ENCODE measurements around the gene PAX8.

The PAX8 gene

GRCh38 chr2:113213061-113213930, 65.4 kb downstream of the PAX8 start:
- H3K4me3 ChIP-seq (ENCODE audit: low read length) = no peak overlapping the region
- no peak for DNase-seq (ENCODE audit: low read depth, low spot score)

GRCh38 chr2:113212245-113213060, 66.3 kb downstream of the PAX8 start:
- no peak overlapping the region for H3K4me3 ChIP-seq (ENCODE audit: low read length)
- no peak for DNase-seq (ENCODE audit: low read depth, low spot score)

GRCh38 chr2:113211226-113212105, 67.3 kb downstream of the PAX8 start:
- H3K4me3 ChIP-seq (ENCODE audit: low read length) = no peak overlapping the region
- DNase-seq (ENCODE audit: low read depth, low spot score) = no peak

- no peak overlapping the region for H3K4me3 ChIP-seq (ENCODE audit: low read length)
- DNase-seq (ENCODE audit: low read depth, low spot score) = no peak
Observed at GRCh38 chr2:113209646-113210171, 69.0 kb downstream of the PAX8 start.

- H3K4me3 ChIP-seq (ENCODE audit: low read length) = no peak overlapping the region
- DNase-seq (ENCODE audit: low read depth, low spot score) = no peak
Observed at GRCh38 chr2:113209011-113209645, 69.6 kb downstream of the PAX8 start.

GRCh38 chr2:113208396-113208795, 70.3 kb downstream of the PAX8 start:
- no peak overlapping the region for H3K4me3 ChIP-seq (ENCODE audit: low read length)
- DNase-seq (ENCODE audit: low read depth, low spot score) = no peak

- H3K4me3 ChIP-seq (ENCODE audit: low read length) = no peak overlapping the region
- DNase-seq (ENCODE audit: low read depth, low spot score) = no peak
Observed at GRCh38 chr2:113207021-113207420, 71.7 kb downstream of the PAX8 start.

- no peak overlapping the region for H3K4me3 ChIP-seq (ENCODE audit: low read length)
- no peak for DNase-seq (ENCODE audit: low read depth, low spot score)
Observed at GRCh38 chr2:113206251-113206650, 72.5 kb downstream of the PAX8 start.

- H3K4me3 ChIP-seq (ENCODE audit: low read length) = no peak overlapping the region
- DNase-seq (ENCODE audit: low read depth, low spot score) = peak; percentile 74
Observed at GRCh38 chr2:113203901-113204519, 74.7 kb downstream of the PAX8 start.

- DNase-seq (ENCODE audit: low read depth, low spot score) = no peak
- no peak overlapping the region for H3K4me3 ChIP-seq (ENCODE audit: low read length)
Observed at GRCh38 chr2:113203217-113203530, 75.5 kb downstream of the PAX8 start.

GRCh38 chr2:113202305-113203216, 76.2 kb downstream of the PAX8 start:
- H3K4me3 ChIP-seq (ENCODE audit: low read length) = no peak overlapping the region
- no peak for DNase-seq (ENCODE audit: low read depth, low spot score)

- no peak for DNase-seq (ENCODE audit: low read depth, low spot score)
- H3K4me3 ChIP-seq (ENCODE audit: low read length) = no peak overlapping the region
Observed at GRCh38 chr2:113201496-113202304, 77.0 kb downstream of the PAX8 start.

- no peak for DNase-seq (ENCODE audit: low read depth, low spot score)
- H3K4me3 ChIP-seq (ENCODE audit: low read length) = no peak overlapping the region
Observed at GRCh38 chr2:113200736-113201490, 77.8 kb downstream of the PAX8 start.

GRCh38 chr2:113200236-113200635, 78.5 kb downstream of the PAX8 start:
- no peak overlapping the region for H3K4me3 ChIP-seq (ENCODE audit: low read length)
- DNase-seq (ENCODE audit: low read depth, low spot score) = no peak

GRCh38 chr2:113198790-113199612, 79.7 kb downstream of the PAX8 start:
- no peak overlapping the region for H3K4me3 ChIP-seq (ENCODE audit: low read length)
- no peak for DNase-seq (ENCODE audit: low read depth, low spot score)

Data from Jurkat, Clone E6-1 (cell line).